Measurements from ENCODE around the gene TAMALIN. TPM values are rescaled to one million over a fixed set of nuclear protein-coding genes. Genes with fewer than 3 reads are reported as not detected.
"Not testable (repeated sequence)": the region's sequence is repeated elsewhere in the genome, so short reads cannot be mapped to it uniquely, and the experiment has no call there.

TAMALIN gene
- 2.6 TPM for total RNA-seq (ENCODE audit: insufficient read depth, low replicate concordance)

DNA sequence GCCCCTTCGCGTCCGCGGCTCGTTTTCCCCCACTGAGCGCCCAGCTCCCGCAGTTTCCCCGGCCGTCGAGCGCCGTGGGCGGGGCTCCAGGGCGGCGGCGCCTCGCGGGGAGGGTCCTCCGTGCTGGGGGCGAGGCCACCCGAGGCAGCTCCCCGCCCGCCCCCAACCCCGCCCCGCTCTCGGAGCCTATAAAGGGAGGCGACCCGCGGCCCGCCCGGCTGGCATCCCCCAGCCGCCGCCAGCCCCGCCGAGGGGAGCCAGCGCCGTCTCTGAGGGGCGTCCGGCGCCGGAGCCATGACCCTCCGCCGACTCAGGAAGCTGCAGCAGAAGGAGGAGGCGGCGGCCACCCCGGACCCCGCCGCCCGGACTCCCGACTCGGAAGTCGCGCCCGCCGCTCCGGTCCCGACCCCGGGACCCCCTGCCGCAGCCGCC, at the start of gene TAMALIN:
Gene TAMALIN, plus strand, starts transcription at position 221 of the 432 bp plus-strand sequence. Its CDS starts 74 bp downstream, at position 295.
- DNase-seq (ENCODE audit: low spot score): peak; percentile 86

DNA sequence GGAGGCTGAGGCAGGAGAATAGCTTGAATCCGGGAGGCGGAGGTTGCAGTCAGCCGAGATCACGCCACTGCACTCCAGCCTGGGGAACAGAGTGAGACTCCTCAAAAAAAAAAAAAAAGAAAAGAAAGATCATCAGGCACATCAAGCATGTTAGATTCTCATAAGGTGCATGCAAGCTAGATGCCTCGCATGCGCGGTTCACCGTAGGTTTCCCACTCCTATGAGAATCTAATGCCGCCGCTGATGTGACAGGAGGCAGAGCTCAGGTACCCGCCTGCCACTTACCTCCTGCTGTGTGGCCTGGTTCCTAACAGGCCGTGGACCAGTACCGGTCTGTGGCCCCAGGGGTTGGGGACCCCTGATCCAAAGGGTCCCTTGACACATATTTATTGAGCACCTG, 48.2 kb upstream of the TAMALIN start:
- DNase-seq (ENCODE audit: low spot score): no peak

DNA sequence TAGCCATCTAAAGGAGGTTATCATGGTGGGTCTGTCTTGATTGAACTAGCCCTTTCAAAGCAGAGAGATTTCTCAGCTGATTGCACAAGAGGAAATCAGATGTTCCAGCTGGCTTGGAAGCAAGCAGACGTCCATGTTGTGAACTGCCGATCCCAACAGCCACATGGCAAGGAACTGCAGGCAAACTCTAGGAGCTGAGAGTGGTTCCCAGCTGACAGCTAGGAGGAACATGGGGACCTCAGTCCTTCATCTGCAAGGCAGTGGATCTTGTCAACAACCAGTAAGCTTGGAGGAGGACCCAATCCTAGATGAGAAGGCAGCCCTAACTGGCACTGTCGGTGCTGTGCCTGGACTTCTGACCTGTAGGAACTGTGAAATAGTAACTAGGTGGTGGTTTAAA, 47.5 kb upstream of the TAMALIN start:
- DNase-seq (ENCODE audit: low spot score): no peak

DNA sequence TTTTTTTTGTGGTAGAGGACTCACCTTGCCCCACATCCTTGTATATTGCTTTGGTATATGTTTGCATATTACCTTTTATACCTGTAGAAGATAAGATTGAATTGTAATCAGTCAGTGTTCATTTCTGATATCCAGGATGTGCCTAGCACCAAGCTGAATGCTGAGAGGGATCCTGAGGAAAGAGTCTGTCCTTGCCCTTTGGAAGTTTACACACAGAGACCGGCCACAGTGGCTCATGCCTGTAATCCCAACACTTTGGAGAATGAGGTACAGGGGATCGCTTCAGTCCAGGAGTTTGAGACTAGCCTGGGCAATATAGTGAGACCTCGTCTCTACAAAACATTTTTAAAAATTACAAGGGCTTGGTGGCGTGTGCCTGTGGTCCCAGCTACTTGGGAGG, 46.8 kb upstream of the TAMALIN start:
- DNase-seq (ENCODE audit: low spot score): no peak

DNA sequence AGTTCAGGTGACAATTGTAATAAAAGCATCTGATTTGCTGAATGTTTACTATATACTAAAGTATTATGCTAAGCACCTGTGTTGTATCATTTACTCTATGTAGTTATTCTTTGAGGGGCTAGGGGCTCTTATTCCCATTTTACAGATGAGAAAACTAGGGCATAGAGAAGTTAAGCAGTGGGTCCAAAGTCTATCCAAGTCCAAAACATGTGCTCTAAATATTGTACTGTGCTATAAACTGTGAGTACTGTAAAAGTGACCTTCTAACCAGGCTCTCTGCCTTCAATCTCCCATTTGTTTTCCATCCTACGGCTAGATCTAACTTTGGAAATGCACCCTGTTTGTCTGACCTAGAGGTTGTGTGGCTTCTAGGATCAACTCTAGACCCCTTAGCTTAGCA, 46.3 kb upstream of the TAMALIN start:
- no peak for DNase-seq (ENCODE audit: low spot score)

DNA sequence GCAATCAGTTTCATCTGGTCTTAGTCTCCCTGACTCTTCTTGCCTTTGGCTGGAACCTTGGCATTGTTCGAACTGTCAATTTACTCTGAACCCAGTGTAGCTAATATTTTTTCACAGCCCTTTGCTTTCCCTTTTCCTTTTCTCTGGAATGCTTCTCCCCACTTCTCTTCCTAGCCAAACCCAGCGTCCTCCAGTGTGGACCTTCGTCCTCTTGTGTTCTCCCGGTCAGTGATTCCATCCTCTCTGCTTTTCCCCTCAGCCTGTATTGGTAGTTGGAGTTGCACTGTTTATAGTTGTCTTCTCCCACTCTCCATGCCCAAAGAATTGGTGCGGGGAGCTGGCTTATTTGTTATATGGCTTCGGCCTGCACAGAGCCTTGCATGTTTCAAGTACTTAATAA, 45.9 kb upstream of the TAMALIN start:
- no peak for DNase-seq (ENCODE audit: low spot score)

DNA sequence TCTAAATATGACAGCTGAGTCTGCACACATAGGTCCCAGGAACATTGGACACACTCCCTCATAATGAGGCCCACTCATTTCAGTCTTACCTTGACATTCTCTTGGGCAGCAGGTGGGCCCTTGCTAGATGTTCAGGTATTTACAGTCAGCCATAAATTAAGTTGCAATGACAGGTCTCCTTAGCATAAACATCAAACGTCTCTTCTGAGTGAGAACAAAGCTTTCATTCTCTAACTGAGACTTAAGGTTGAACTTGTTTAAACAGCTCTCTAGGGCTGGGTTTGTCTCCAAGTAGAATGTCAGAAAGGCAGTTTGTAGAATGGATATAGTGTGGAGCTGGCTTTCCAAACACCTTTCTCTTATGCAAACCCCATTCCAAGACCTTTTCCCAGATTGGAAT, 44.9 kb upstream of the TAMALIN start:
- DNase-seq (ENCODE audit: low spot score): peak; percentile 57

DNA sequence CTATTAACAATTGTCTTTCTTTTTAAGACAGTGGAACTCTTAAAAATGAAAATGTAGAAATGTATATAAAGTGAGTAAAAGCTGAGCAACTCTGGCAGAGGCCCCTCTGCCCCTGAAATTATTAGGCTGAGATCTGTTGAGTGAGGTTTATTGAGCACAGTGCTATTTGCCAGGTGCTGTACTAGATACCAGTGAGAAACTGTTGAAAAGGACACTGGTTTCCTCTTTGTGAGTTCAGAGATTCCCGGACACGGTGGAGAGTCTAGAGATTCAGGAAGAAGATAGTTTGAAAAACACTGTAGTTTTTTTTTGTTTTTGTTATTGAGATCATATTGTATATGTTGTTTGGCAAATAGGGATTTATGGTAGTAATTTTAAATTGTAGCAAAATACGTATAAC, 44.0 kb upstream of the TAMALIN start:
- DNase-seq (ENCODE audit: low spot score): no peak

DNA sequence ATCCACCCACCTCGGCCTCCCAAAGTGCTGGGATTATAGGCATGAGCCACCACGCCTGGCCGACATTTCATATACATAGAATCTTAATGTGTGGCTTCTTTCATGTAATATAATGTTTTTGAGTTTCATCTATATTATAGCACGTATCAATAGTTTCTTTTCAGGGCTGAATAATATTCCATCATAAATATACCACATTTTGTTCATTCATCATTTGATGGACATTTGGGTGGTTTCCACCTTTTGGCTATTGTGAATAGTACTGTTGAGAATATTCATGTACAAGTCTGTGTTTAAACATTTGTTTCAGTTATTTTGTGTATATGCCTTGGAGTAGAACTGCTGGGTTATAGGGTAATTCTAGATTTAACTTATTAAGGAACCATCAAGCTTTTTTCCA, 43.3 kb upstream of the TAMALIN start:
- DNase-seq (ENCODE audit: low spot score): no peak

DNA sequence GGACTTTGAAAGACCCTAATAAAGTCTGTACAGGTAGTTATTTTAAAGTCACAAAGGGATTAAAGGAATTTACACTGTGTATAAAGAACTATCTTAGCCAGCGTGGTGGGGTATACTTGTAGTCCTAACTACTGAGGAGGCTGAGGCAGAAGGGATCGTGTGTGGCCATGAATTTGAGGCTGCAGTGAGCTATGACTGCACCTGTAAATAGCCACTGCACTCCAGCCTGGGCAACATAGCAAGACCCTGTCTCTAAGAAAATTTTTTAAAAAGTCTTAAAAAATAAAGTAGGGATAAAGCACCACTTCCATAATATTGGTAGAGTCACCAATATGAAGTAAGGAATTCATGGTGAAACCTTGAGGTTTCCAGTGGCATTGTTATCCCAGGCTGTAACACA, 37.1 kb upstream of the TAMALIN start:
- DNase-seq (ENCODE audit: low spot score): no peak

DNA sequence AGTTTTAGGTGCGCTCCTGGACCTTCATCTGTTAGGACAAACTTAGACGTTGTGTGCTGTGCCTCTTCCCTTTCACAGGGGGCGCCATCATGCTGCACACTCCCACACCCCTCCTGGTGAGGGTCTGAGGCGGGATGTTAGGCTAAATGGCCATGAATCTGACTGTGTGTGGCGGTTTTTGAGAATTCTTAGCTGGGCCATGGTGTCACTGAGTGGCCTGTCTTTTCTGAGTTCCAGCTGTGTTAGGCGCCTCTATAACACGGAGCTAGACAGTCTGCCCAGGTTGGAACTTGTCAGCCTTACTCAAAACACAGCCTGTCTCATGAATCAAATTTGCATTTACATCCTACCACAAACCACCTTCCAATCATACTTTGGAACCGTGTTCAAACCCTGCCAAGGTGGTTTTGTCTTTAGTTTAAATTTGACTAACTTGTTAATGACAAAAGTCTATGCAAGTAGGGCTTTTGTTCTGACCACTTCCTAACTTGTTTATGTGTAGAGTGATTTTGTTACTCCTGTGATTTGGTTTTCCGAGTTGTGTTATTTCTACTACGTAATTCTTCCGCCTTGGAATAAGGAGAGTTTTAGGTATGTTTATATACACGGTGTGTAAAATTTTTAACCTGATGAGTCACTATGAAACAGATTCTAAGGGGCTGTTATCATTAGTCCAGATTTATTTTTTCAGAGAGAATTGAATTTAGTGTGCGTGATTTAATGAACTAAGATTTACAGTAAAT, 35.7 kb upstream of the TAMALIN start:
- no peak for DNase-seq (ENCODE audit: low spot score)

DNA sequence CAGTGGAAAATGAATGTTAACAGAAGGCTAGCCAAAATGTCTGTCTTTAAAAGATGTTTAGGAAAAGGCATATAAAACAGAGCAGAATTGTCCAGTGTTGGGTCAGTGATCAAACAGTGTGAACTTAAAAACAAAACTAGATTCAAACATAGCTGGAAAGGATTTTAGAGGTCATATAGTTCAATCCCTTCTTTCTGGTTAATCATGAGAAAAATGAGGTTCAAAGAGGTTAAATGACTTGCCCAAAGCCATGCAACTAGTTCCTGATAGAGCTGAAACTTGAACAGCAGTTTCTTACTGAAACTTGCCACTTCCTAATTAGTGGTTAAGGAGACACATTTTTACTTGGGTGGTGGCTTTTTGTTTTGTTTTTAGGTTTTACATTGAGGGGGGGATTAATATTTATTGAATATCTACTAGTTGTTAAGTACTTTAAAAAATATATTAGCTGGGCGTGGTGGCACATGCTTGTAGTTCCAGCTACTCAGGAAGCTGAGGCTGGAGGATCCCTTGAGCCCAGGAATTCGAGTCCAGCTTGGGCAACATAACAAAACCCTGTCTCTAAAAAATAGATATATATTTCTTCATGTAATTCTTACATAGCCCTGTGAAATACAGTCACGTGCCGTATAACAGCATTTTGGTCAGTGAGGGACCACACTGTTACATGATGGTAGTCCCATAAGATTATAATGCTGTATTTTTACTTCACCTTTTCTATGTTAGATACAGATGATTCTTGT, 34.9 kb upstream of the TAMALIN start:
- peak; percentile 31 for DNase-seq (ENCODE audit: low spot score)

DNA sequence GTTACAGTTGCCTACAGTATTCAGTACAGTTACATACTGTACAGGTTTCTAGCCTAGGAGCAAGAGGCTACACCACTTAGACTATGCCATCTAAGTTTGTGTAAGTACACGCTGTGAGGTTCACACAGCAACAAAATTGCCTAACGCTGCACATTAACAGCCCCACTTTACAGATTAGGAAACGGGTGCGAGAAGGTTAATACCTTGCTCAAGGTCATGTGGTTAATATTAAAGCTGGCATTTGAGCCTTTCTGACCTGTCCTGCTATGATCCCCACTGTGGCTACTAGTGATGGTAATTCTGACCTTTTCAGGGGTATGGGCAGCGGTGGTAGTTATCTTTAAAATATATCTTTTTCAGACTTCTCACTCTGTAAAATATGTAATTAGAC, 34.3 kb upstream of the TAMALIN start:
- no peak for DNase-seq (ENCODE audit: low spot score)

DNA sequence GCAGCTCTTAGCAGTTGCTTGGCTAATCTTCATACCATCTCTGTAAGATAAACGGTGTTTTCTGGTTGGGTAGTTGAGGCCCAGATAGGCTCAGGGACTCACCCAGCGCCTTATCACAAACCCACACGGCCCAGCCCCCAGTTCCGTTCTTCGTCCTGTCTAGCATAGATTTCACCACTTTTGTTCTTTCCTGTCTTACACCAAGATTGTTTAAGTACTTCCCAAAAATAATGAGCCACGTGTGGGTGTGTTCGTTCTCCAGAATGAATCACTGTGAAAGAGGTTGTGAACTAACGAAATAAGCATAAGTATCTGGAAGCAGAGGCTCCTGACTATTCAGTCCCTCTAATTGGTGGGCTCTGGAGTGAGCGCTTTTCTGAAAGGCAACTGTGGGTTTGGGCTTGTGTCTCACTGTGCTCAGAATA, 33.9 kb upstream of the TAMALIN start:
- DNase-seq (ENCODE audit: low spot score): peak; percentile 65

DNA sequence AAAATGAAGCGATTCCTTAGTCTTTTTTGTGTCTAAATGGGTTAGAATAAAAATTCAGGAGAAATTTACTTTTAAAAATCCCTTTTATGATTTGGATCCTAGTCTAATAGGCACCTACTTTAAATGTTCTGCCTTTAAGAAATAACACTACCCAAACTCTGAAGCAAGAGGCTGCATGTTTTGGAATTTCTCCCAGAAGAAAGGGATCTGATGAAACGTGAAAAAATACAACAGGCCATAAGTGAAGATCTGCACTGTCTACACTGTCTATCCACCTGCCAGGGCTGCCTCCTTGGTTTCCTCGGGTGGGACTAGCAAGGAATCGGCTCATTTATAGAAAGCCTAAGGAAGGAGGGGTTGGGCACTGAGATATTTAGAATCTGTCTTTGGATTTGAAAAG, 33.2 kb upstream of the TAMALIN start:
- peak; percentile 50 for DNase-seq (ENCODE audit: low spot score)

DNA sequence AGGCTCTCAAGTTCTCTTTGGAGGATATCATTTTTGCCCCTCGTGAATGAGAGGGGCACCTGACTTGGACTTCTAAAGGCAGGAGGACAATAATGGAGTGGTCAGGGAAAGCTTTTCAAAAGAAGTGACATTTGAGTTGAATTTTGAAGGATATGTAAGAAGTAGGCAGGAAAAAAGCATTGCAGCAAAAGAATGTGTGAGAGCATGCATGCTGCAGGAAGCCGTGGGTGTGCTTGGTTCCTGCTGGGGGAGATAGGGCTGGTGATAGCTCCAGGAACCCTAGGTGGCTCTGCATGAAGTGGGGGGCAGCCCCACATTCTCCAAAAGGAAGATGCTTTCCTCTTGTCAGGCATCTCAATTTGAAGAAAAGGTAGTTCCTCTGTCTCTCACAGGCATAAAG, 32.1 kb upstream of the TAMALIN start:
- DNase-seq (ENCODE audit: low spot score): no peak

DNA sequence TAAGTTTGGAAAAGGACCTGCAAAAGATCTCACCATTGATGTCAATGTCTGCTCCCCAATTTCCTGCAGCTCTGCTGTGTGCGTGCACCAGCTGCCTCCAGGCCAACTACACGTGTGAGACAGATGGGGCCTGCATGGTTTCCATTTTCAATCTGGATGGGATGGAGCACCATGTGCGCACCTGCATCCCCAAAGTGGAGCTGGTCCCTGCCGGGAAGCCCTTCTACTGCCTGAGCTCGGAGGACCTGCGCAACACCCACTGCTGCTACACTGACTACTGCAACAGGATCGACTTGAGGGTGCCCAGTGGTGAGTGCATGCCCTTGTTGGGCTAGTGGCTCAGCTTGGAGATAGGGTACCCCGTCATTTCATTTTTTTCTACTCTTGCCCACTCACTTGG, 31.6 kb upstream of the TAMALIN start:
- no peak for DNase-seq (ENCODE audit: low spot score)

DNA sequence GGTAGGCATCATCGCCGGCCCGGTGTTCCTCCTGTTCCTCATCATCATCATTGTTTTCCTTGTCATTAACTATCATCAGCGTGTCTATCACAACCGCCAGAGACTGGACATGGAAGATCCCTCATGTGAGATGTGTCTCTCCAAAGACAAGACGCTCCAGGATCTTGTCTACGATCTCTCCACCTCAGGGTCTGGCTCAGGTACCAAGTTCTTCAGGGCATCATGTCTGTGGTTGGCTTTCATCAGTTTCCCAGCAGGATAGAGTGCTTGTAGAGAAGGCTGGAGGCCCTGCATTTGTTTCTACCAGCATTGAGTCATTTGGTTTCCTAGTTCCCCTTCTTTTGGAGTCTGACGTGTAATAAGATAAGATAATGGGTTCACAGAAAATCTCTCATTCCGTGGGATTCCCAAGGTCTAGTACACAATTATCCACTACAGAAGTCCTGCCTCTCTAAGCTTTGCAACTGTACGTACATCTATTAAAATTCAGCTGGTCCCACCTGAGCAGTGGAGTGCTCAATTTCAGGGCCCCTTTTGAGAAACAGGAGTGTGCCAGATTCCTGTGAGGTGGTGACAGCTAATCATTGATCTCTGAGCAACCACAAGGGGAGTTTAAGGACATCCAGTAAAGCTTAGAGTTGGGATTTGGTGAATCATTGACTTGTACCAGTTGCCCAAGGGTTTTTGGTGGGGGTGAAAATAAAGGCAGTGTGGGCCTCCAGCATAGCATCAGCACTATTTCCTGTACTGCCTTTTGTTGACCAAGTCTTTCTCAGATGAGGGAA, 30.2 kb upstream of the TAMALIN start:
- DNase-seq (ENCODE audit: low spot score): no peak

DNA sequence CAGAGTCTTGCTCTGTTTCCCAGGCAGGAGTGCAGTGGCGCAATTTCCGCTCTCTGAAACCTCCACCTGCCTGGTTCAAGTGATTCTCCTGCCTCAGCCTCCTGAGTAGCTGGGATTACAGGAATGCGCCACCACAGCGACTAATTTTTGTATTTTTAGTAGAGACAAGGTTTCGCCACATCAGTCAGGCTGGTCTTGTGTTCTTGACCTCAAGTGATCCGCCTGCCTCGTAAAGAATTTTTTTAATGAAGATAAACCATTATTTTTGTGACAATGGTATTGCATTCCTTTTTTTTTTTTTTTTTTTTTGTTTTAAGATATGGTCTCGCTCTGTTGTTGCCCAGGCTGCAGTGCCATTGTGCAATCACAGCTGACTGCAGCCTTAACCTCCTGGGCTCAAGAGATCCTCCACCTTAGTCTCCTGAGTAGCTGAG, 29.4 kb upstream of the TAMALIN start:
- no peak for DNase-seq (ENCODE audit: low spot score)

DNA sequence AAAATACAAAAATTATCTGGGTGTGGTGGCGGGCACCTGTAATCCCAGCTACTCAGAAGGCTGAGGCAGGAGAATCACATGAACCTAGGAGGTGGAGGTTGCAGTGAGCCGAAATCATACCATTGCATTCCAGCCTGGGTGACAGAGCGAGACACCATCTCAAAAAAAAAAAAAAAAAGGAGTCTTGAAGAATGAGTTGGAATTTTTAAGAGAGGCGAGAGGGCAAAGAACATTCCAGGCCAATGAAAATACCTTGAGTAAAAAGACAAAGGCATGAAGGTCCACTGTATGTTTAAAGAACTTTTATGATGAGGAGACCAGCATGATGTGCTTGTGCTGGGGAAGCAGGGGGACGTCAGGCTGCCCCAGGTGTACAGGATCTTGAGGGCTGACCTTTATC, 27.4 kb upstream of the TAMALIN start:
- not testable (repeated sequence) for DNase-seq (ENCODE audit: low spot score)

DNA sequence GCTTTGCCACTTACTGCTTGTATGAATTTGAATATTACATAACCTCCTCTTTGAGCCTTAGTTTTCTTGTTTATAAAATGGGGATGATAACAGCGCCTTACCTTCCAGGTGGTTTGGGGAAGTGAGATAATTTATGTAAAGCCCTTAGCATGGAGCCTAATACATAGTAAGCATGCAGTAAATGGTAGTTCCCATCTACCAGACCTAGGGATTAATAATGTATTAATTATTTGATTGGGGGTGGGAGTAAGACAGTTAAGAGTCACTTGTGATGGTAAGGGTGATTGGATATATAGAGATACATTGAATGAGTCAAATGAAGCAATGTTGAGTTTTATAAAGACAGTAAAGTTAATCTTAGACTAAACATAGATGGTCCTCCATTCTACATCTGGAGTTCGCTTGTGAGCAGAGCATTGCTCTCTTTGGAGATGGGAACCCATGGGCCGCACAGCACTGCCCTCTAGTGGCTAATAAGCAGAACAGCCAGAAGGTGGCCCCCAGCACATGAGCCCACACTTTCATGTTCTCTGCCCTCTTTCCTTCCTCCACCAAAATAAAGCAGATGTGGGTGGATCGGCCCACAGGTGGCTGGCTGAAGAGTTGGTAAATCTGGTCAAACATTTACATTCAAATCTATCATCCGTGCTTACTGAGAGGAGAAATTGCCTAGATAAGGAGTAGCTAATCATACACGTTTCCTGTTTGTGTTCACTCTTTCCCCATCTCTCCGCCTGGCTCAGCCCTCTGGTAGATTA, 26.5 kb upstream of the TAMALIN start:
- peak; percentile 79 for DNase-seq (ENCODE audit: low spot score)

DNA sequence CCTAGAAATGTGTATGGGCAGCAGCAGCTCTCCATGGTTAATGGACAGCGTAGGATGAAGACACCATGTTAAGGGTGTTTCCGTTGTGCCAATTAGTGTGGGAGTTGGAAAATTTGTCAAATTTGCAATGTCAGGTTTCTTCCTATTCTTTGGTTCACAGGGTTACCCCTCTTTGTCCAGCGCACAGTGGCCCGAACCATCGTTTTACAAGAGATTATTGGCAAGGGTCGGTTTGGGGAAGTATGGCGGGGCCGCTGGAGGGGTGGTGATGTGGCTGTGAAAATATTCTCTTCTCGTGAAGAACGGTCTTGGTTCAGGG, 26.0 kb upstream of the TAMALIN start:
- DNase-seq (ENCODE audit: low spot score): no peak

All from umbilical cord (tissue), 2 donors.